ENCODE results near the gene NGEF.

DNA sequence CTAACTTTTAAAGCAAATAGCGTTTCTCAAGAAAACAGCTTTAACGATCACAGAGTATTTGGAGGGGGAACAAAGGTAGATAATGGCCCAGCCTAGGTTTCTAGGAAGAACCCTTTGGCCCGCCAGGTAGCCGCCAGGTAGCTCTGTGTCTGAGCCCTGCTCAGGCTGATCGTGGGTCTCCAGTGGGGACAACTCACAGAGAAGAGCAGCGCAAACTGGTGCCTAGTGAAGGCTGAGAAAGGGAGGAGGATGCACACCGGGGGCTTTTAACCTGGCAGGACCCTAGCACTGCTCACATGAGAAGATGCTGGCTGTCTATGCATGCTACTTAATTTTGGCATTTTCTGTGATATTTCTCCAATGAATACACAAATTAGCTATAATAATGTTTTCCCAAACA, 5.8 kb downstream of the NGEF start:
- TF ChIP-seq, protein P1, sequence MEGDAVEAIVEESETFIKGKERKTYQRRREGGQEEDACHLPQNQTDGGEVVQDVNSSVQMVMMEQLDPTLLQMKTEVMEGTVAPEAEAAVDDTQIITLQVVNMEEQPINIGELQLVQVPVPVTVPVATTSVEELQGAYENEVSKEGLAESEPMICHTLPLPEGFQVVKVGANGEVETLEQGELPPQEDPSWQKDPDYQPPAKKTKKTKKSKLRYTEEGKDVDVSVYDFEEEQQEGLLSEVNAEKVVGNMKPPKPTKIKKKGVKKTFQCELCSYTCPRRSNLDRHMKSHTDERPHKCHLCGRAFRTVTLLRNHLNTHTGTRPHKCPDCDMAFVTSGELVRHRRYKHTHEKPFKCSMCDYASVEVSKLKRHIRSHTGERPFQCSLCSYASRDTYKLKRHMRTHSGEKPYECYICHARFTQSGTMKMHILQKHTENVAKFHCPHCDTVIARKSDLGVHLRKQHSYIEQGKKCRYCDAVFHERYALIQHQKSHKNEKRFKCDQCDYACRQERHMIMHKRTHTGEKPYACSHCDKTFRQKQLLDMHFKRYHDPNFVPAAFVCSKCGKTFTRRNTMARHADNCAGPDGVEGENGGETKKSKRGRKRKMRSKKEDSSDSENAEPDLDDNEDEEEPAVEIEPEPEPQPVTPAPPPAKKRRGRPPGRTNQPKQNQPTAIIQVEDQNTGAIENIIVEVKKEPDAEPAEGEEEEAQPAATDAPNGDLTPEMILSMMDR (IDR thresholded peaks at IDR 0.05) = no peak
- TF ChIP-seq POLR2A (IDR thresholded peaks at IDR 0.05) = no peak
- TF ChIP-seq POLR2AphosphoS5 (IDR thresholded peaks at IDR 0.05) = no peak
- no peak for TF ChIP-seq EP300 (IDR thresholded peaks at IDR 0.05; ENCODE audit: low read depth)

Measured in transverse colon (tissue), 4 donors.